Stomach (tissue), 4 donors: Measurements from ENCODE around the gene AGA.

Experiments
- CTCF ChIP-seq, 7 experiments: fragments of 450-650 bp in 4 of 7; fragments of 200-600 bp in 3 of 7; sonication (generic) in 3 of 7; IDR thresholded peaks; one replicate each; pipeline ENCODE4 v1.5.1; 2016 to 2019; ENCODE audit warnings: antibody characterized with exemption in 7 of 7, control low read depth in 2 of 7, mild to moderate bottlenecking in 1 of 7
- EP300 ChIP-seq: sonication (generic); formaldehyde crosslinking; IDR thresholded peaks from one replicate; pipeline ENCODE4 v1.6.1; 2017; ENCODE audit warnings: antibody characterized with exemption
- POLR2A ChIP-seq, 4 donors: fragments of 450-650 bp; IDR thresholded peaks; one replicate each; pipeline ENCODE4 v1.6.1; 2016; ENCODE audit warnings: antibody characterized with exemption in 4 of 4, control low read depth in 2 of 4, mild to moderate bottlenecking in 1 of 4, moderate library complexity in 1 of 4

GRCh38 chr4:177453116-177453515 is 10.9 kb upstream of the AGA start:
- TF ChIP-seq POLR2A (IDR thresholded peaks at IDR 0.05), result no peak
- no peak for TF ChIP-seq CTCF (IDR thresholded peaks at IDR 0.05)
- no peak for TF ChIP-seq EP300
